MG63 (cell line): ENCODE measurements around the gene OR52E2. TPM values are rescaled to one million over a fixed set of nuclear protein-coding genes. Genes with fewer than 3 reads are reported as not detected.

Source experiments
- DNase-seq: peaks from one replicate; pipeline ENCODE4 v3.0.0-alpha.2; 2020
- H3K27me3 ChIP-seq: fragments of 250-450 bp; sonication (Bioruptor Pico); 2 replicates; pipeline ENCODE4 v1.5.1; 2020; ENCODE audit warnings: mild to moderate bottlenecking, moderate library complexity
- H3K36me3 ChIP-seq: fragments of 250-450 bp; sonication (Bioruptor Pico); 2 replicates; pipeline ENCODE4 v1.5.1; 2020; ENCODE audit warnings: mild to moderate bottlenecking, moderate library complexity
- H3K4me3 ChIP-seq: fragments of 250-450 bp; sonication (Bioruptor Pico); 2 replicates; pipeline ENCODE4 v1.5.1; 2020; ENCODE audit warnings: mild to moderate bottlenecking, moderate library complexity
- H3K9me3 ChIP-seq: fragments of 250-450 bp; sonication (Bioruptor Pico); 2 replicates; pipeline ENCODE4 v1.5.1; 2020; ENCODE audit warnings: mild to moderate bottlenecking, moderate library complexity
- total RNA-seq: library from RNA; depleted of rRNA; stranded (reverse); fragments of >200 nt; shearing (Covaris generic); gene quantifications from 2 replicates; pipeline ENCODE4 v1.2.3, GENCODE V29; 2014; ENCODE audit warnings: low replicate concordance; rRNA removed

OR52E2 gene
- total RNA-seq, 1 experiment from 2014 or later = not detected

DNA sequence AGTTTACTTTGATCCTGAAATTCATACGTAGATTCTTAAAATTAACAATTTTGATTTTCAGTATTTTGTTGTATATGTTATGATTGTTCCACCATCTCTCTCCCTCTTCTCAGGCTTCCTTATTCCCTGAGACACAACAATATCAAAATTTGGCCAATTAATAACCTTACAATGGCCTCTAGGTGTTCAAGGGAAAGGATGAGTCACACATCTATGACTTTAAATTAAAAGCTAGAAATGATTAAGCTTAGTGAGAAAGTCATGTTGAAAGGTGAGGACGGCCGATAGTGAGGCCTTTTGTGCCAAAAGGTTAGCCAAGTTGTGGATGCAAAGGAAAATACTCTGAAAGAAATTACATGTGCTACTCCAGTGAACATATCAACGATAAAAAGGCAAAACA, 18.6 kb downstream of the OR52E2 start:
- DNase-seq = no peak
- H3K27me3 ChIP-seq = no peaks in the 10 kb centered on the region
- no peak overlapping the region for H3K4me3 ChIP-seq
- no peaks in the 10 kb centered on the region for H3K9me3 ChIP-seq
- no peaks in the 10 kb centered on the region for H3K36me3 ChIP-seq

DNA sequence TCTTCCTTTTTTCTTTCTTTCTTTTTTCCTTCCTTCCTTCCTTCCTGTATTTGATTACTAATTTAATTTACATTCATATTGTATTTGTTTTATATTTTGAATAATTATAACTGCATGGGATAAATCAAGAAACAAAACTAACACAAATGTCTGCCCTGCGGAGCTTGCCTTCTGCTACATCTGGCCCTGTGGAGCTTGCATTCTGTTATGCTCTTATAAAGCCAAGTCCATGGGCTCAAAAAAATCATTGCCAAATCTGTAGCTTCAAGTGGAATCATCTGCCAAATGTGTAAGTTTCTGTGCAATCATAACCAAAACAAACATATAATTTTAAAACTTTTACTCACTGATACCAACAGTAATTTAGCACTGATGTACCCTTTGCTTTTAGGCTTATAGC, 21.1 kb downstream of the OR52E2 start:
- Histone ChIP-seq H3K4me3 (no peak overlapping the region), H3K36me3 (no peaks in the 10 kb centered on the region), H3K9me3 (no peaks in the 10 kb centered on the region), H3K27me3 (no peaks in the 10 kb centered on the region)
- peak; percentile 9 for DNase-seq

DNA sequence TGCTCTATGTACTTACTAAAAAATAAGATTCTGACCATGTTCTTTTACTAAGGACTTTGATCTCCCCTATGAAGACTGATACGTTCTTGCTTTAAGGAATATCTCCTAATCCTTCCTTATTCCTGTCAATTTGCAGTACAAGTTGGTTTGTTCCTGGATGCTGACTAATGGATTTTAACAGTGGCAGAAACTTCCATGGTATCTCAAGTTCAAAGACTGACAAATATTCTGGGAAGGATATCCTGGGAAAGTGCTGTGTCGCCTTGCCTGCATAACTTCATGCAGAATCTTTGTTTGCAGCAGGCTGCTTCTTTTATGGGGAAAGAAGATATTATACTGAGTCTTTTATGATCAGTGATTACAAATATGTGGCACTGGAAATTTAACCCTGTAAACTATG, 21.5 kb downstream of the OR52E2 start:
- no peaks in the 10 kb centered on the region for H3K27me3 ChIP-seq
- H3K4me3 ChIP-seq = no peak overlapping the region
- H3K9me3 ChIP-seq = no peaks in the 10 kb centered on the region
- H3K36me3 ChIP-seq = no peaks in the 10 kb centered on the region
- DNase-seq = no peak

DNA sequence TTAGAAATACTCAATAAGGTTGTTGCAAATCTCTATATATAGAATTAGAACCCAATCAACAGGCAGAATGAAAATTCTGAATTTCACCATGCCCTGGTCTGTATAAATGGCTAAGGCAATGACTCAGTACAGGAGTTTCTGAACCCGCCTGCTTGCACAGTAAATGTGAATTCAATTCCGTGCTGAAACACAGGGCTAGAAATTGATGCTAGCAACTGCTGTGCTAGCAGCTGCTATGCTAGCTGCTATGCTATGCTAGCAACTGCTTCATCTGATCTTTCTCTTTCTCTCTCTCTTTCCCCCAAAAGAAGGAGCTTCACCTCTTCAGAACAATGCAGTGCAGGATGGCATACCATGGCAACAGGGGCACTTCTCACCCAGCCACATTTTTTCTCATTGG, 22.8 kb downstream of the OR52E2 start:
- H3K27me3 ChIP-seq = no peaks in the 10 kb centered on the region
- no peak for DNase-seq
- no peaks in the 10 kb centered on the region for H3K36me3 ChIP-seq
- H3K4me3 ChIP-seq = no peak overlapping the region
- H3K9me3 ChIP-seq = no peaks in the 10 kb centered on the region

DNA sequence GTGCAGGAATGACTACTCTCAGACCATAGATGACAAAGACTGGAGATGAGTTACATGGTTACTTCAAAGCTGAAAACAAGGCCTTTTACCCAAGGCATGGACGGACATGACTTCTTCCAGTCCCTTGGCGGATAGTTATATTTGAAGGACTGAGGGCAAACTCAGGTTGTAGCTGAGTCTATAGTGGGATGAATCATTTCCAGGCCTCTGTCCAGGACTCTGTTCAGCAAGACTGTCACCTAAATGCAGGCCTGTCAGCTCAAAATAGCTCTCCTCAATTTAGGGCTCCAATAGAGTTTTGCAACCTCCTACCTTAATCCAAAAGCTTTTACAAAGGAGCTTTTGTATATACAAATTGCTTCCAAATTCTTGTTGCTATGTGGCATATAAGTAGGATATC, 37.4 kb downstream of the OR52E2 start:
- H3K36me3 ChIP-seq = no peaks in the 10 kb centered on the region
- H3K27me3 ChIP-seq = peaks cover 3% of the 10 kb centered on the region; the same call in 1 of the 2 replicates
- H3K4me3 ChIP-seq = no peak overlapping the region

DNA sequence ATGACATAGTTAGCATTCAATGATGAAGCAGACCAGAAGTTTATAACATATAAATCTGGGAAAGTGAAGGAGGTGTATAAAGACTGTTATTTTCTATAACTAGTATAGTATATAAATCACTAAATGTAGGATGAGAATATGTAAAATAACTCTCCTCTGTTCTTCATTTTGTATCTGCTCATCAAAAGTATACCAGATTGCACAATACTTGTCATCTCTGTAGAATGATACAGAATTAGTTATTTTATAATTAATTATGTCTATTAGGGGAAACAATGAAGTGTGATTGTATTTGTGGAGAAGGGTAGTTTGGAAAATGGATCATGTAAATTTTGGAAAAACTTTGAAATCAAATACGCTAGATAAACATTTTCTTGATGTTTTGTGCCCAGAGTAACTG, 46.4 kb downstream of the OR52E2 start:
- Histone ChIP-seq H3K9me3 (no peaks in the 10 kb centered on the region), H3K4me3 (no peak overlapping the region), H3K27me3 (peaks cover 3% of the 10 kb centered on the region; the same call in 1 of the 2 replicates), H3K36me3 (no peaks in the 10 kb centered on the region)
- no peak for DNase-seq

More for the DNA sequence above, 37.4 kb downstream of the OR52E2 start:
- DNase-seq = no peak
- H3K9me3 ChIP-seq = 0 out of 2 replicates have a peak, but pooled peaks cover 5% of the 10 kb centered on the region

DNA sequence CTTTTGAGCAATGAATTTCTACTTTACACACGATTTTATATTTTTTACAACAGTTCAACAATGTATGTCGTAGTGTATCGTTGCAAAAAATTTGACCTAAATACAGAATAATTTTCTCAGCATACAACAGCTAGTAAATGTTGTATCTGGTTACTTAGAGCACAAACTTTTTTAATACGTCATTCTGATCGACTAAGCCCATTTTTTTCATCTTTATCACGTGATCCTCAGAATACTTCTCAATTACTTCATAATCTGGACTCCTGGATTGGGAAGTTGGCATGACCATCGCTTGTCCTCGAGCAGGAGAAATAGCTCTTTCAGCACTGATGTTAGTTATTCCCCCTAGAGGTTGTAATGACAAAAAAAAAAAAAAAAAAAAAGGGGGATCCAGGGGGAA, 48.2 kb downstream of the OR52E2 start:
- Histone ChIP-seq H3K36me3 (no peaks in the 10 kb centered on the region), H3K27me3 (no peaks in the 10 kb centered on the region), H3K4me3 (no peak overlapping the region), H3K9me3 (no peaks in the 10 kb centered on the region)
- no peak for DNase-seq

Other genes with a start within 250 kb of the OR52E2 start
- gene OR51F2, start 238.3 kb downstream of the OR52E2 start, total RNA-seq = not detected in 2 replicates
- not detected in 2 replicates for gene OR51S1, start 210.4 kb downstream of the OR52E2 start, total RNA-seq
- not detected in 2 replicates for gene OR51T1, start 177.7 kb downstream of the OR52E2 start, total RNA-seq
- gene OR51A7, start 155.8 kb downstream of the OR52E2 start, total RNA-seq = not detected in 2 replicates
- gene OR51G2, start 140.3 kb downstream of the OR52E2 start, total RNA-seq = not detected in 2 replicates
- gene OR51G1, start 135.3 kb downstream of the OR52E2 start, total RNA-seq = not detected in 2 replicates
- not detected in 2 replicates for gene OR51A4, start 112.0 kb downstream of the OR52E2 start, total RNA-seq
- not detected in 2 replicates for gene OR51A2, start 103.9 kb downstream of the OR52E2 start, total RNA-seq
- not detected in 2 replicates for gene OR51L1, start 64.8 kb downstream of the OR52E2 start, total RNA-seq
- not detected in 2 replicates for gene OR52J3, start 13.1 kb downstream of the OR52E2 start, total RNA-seq
- gene OR52E1, start 9.9 kb upstream of the OR52E2 start, total RNA-seq = not detected in 2 replicates
- not detected in 2 replicates for gene OR52A5, start 78.7 kb upstream of the OR52E2 start, total RNA-seq
- not detected in 2 replicates for gene OR52A1, start 95.1 kb upstream of the OR52E2 start, total RNA-seq
- gene OR51V1, start 141.1 kb upstream of the OR52E2 start, total RNA-seq = not detected in 2 replicates
- gene HBB, start 167.4 kb upstream of the OR52E2 start, total RNA-seq = not detected in 2 replicates
- gene HBD, start 174.9 kb upstream of the OR52E2 start, total RNA-seq = not detected in 2 replicates
- not detected in 2 replicates for gene HBG1, start 190.2 kb upstream of the OR52E2 start, total RNA-seq
- gene HBG2, start 195.2 kb upstream of the OR52E2 start, total RNA-seq = not detected in 2 replicates
- gene HBE1, start 210.3 kb upstream of the OR52E2 start, total RNA-seq = not detected in 2 replicates
- not detected in 2 replicates for gene OR51B4, start 242.3 kb upstream of the OR52E2 start, total RNA-seq